ENCODE results near the gene PLEKHG5.

PLEKHG5 gene

GRCh38 chr1:6427441-6428390 is 63.8 kb downstream of the PLEKHG5 start:
- DNase-seq = no peak

GRCh38 chr1:6426972-6427350 is 64.5 kb downstream of the PLEKHG5 start:
- DNase-seq = no peak

- DNase-seq = no peak
Measured at GRCh38 chr1:6426277-6426971, 65.0 kb downstream of the PLEKHG5 start.

- no peak for DNase-seq
Measured at GRCh38 chr1:6425658-6426057, 65.8 kb downstream of the PLEKHG5 start.

- no peak for DNase-seq
Measured at GRCh38 chr1:6424619-6425593, 66.6 kb downstream of the PLEKHG5 start, which contains the start of gene ESPN. Gene ESPN (plus strand): TSS chr1:6424776. CDS start chr1:6424956, 180 bp downstream.

GRCh38 chr1:6424000-6424565 is 67.4 kb downstream of the PLEKHG5 start:
- DNase-seq = no peak

- peak in 10 of 56 donors; percentile 7 to 43 (median 19) for DNase-seq
Measured at GRCh38 chr1:6423321-6423999, 68.0 kb downstream of the PLEKHG5 start.

- no peak for DNase-seq
Measured at GRCh38 chr1:6421266-6421665, 70.2 kb downstream of the PLEKHG5 start.

GRCh38 chr1:6420454-6421042 is 70.9 kb downstream of the PLEKHG5 start:
- no peak for DNase-seq

GRCh38 chr1:6419804-6420453 is 71.5 kb downstream of the PLEKHG5 start, which contains the start of gene HES2:
Gene HES2 (minus strand): TSS chr1:6419919. CDS start chr1:6419820, 99 bp downstream.
- peak in 1 of 56 donors; percentile 4 for DNase-seq

- DNase-seq = no peak
Measured at GRCh38 chr1:6419397-6419803, 72.1 kb downstream of the PLEKHG5 start.

GRCh38 chr1:6418668-6419396 is 72.6 kb downstream of the PLEKHG5 start:
- no peak for DNase-seq

GRCh38 chr1:6417961-6418667 is 73.4 kb downstream of the PLEKHG5 start:
- DNase-seq = no peak

All from nucleus accumbens (tissue), 56 donors.